ENCODE results near the gene YY2.
"Not testable (repeated sequence)": the region's sequence is repeated elsewhere in the genome, so short reads cannot be mapped to it uniquely, and the experiment has no call there.

The YY2 gene

GRCh38 chrX:21855937-21856415, at the start of gene YY2:
Gene YY2, plus strand, starts transcription at chrX:21855987. Its CDS starts 498 bp downstream, at chrX:21856485.
- TF ChIP-seq ZFX (IDR thresholded peaks at IDR 0.05; ENCODE audit: borderline replicate concordance) (no peak), CTCF (IDR thresholded peaks at IDR 0.05) (no peak)
- no peak within 1 kb of the TSS for H3K27ac ChIP-seq

- H3K27ac ChIP-seq: no peak overlapping the region
- TF ChIP-seq CTCF (IDR thresholded peaks at IDR 0.05) (no peak), ZFX (IDR thresholded peaks at IDR 0.05; ENCODE audit: borderline replicate concordance) (no peak)
Measured at GRCh38 chrX:21806691-21807090, 49.1 kb upstream of the YY2 start.

GRCh38 chrX:21811832-21812231, 44.0 kb upstream of the YY2 start:
- no peak overlapping the region for H3K27ac ChIP-seq
- TF ChIP-seq CTCF (IDR thresholded peaks at IDR 0.05) (no peak), ZFX (IDR thresholded peaks at IDR 0.05; ENCODE audit: borderline replicate concordance) (no peak)

- H3K27ac ChIP-seq: no peak overlapping the region
- TF ChIP-seq ZFX (IDR thresholded peaks at IDR 0.05; ENCODE audit: borderline replicate concordance): no peak
Measured at GRCh38 chrX:21812628-21813027, 43.2 kb upstream of the YY2 start.

- no peak for TF ChIP-seq ZFX (IDR thresholded peaks at IDR 0.05; ENCODE audit: borderline replicate concordance)
- no peak for TF ChIP-seq CTCF (IDR thresholded peaks at IDR 0.05)
- no peak overlapping the region for H3K27ac ChIP-seq
Measured at GRCh38 chrX:21813612-21814368, 42.0 kb upstream of the YY2 start.

- no peak overlapping the region for H3K27ac ChIP-seq
- TF ChIP-seq CTCF (IDR thresholded peaks at IDR 0.05) (no peak), ZFX (IDR thresholded peaks at IDR 0.05; ENCODE audit: borderline replicate concordance) (no peak)
Measured at GRCh38 chrX:21816136-21816535, 39.7 kb upstream of the YY2 start.

- not testable (repeated sequence) for H3K27ac ChIP-seq
Measured at GRCh38 chrX:21820170-21820569, 35.6 kb upstream of the YY2 start.

GRCh38 chrX:21821875-21822274, 33.9 kb upstream of the YY2 start:
- H3K27ac ChIP-seq: no peak overlapping the region
- no peak for TF ChIP-seq ZFX (IDR thresholded peaks at IDR 0.05; ENCODE audit: borderline replicate concordance)
- TF ChIP-seq CTCF (IDR thresholded peaks at IDR 0.05): no peak

Data from 22Rv1 (cell line).